BJ (cell line): ENCODE measurements around the gene MCM9. TPM values are rescaled to one million over a fixed set of nuclear protein-coding genes. Genes with fewer than 3 reads are reported as not detected.

ENCODE experiments used
- CTCF ChIA-PET: fragments of 350-600 bp; formaldehyde crosslinking; extraction: SDS; loops from one replicate; lab custom pipeline; 2021; ENCODE audit warnings: antibody characterized with exemption, inconsistent platforms; lab: Yijun Ruan, JAX
- POLR2A ChIA-PET: fragments of 300-600 bp; sonication (Branson Sonifier 250); formaldehyde crosslinking; extraction: SDS; loops from one replicate; lab custom pipeline; 2021; ENCODE audit warnings: antibody characterized with exemption; lab: Charles Lee
- DNase-seq: peaks from one replicate; pipeline ENCODE4 v3.0.0-alpha.2; 2011; ENCODE audit warnings: low read depth
- H3K27me3 ChIP-seq: 2 replicates; pipeline ENCODE4 v1.6.0; 2011; ENCODE audit warnings: low read length; ENCODE audit not compliant: control insufficient read depth, insufficient read depth
- H3K36me3 ChIP-seq: 2 replicates; pipeline ENCODE4 v1.5.1; 2011; ENCODE audit warnings: low read length; ENCODE audit not compliant: control insufficient read depth, insufficient read depth
- H3K4me3 ChIP-seq: 2 replicates; pipeline ENCODE4 v1.5.1; 2011; ENCODE audit warnings: low read depth, mild to moderate bottlenecking, control low read depth, low read length
- polyA plus RNA-seq: library from polyadenylated mRNA; depleted of rRNA; stranded (reverse); fragments of >200 nt; gene quantifications from 2 replicates; pipeline ENCODE4 v1.2.3, GENCODE V29; 2011
- TF ChIP-seq, protein P1 (sequence below): IDR thresholded peaks from 2 replicates; pipeline ENCODE4 v1.5.1; 2011; ENCODE audit warnings: low read depth, mild to moderate bottlenecking, control low read depth, inconsistent platforms, low read length, moderate library complexity; ENCODE audit not compliant: insufficient read depth

The MCM9 gene
- polyA plus RNA-seq, 1 experiment = 1.7 TPM

- H3K27me3 ChIP-seq = no peaks in the 10 kb centered on the region
- H3K4me3 ChIP-seq = no peak overlapping the region
- TF ChIP-seq, protein P1, sequence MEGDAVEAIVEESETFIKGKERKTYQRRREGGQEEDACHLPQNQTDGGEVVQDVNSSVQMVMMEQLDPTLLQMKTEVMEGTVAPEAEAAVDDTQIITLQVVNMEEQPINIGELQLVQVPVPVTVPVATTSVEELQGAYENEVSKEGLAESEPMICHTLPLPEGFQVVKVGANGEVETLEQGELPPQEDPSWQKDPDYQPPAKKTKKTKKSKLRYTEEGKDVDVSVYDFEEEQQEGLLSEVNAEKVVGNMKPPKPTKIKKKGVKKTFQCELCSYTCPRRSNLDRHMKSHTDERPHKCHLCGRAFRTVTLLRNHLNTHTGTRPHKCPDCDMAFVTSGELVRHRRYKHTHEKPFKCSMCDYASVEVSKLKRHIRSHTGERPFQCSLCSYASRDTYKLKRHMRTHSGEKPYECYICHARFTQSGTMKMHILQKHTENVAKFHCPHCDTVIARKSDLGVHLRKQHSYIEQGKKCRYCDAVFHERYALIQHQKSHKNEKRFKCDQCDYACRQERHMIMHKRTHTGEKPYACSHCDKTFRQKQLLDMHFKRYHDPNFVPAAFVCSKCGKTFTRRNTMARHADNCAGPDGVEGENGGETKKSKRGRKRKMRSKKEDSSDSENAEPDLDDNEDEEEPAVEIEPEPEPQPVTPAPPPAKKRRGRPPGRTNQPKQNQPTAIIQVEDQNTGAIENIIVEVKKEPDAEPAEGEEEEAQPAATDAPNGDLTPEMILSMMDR = no peak
- no peak for DNase-seq
- H3K36me3 ChIP-seq = peaks cover 5% of the 10 kb centered on the region; the same call in 1 of the 2 replicates
- CTCF ChIA-PET = no interaction called here
- POLR2A ChIA-PET = no interaction called here
These were observed 109.3 kb downstream of the MCM9 start for GRCh38 chr6:118825661-118826060.

DNA sequence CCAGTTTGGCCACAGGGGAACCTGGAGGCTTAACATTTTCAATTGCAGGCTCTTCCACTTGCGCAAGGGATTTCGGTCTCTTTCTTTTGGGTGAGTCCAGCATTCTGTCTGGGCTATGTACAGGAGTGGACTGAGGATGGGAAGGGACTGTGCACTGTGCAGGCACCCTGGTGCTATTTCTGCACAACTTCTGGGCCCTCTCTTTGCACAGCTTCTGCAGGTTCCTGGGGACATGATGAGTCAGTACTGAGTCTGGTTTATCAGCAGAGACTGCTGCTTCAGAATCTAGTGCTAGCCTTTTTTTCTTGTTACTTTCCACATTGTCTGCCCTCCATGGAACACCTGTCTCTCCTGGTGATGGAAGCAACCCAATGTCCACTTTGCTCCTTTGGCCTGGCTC, 119.5 kb downstream of the MCM9 start:
- DNase-seq = no peak
- H3K36me3 ChIP-seq = peaks cover 1% of the 10 kb centered on the region; the same call in 1 of the 2 replicates
- TF ChIP-seq, protein P1 = no peak
- POLR2A ChIA-PET = no interaction called here
- H3K27me3 ChIP-seq = no peaks in the 10 kb centered on the region
- CTCF ChIA-PET = interaction anchor here (1.1 to 1.5 kb wide), 2 partner anchors 11 to 15 kb away, joined by 3 to 4 read pairs; no protein-coding TSS in a partner anchor
- H3K4me3 ChIP-seq = no peak overlapping the region

GRCh38 chr6:118813775-118814174, 121.2 kb downstream of the MCM9 start:
- no peak for DNase-seq
- TF ChIP-seq, protein P1 = no peak
- ChIA-PET CTCF (interaction anchor here (1.5 kb wide), 1 partner anchor 13 kb away, joined by 8 read pairs; no protein-coding TSS in a partner anchor), POLR2A (no interaction called here)
- Histone ChIP-seq H3K36me3 (peaks cover 1% of the 10 kb centered on the region; the same call in 1 of the 2 replicates), H3K27me3 (no peaks in the 10 kb centered on the region), H3K4me3 (no peak overlapping the region)

- H3K27me3 ChIP-seq = no peaks in the 10 kb centered on the region
- DNase-seq = no peak
- ChIA-PET CTCF (interaction anchor here (1.5 kb wide), 1 partner anchor 13 kb away, joined by 8 read pairs; no protein-coding TSS in a partner anchor), POLR2A (no interaction called here)
- peaks cover 1% of the 10 kb centered on the region; the same call in 1 of the 2 replicates for H3K36me3 ChIP-seq
- H3K4me3 ChIP-seq = no peak overlapping the region
- TF ChIP-seq, protein P1 = no peak
These were observed 122.0 kb downstream of the MCM9 start for GRCh38 chr6:118812970-118813369.

DNA sequence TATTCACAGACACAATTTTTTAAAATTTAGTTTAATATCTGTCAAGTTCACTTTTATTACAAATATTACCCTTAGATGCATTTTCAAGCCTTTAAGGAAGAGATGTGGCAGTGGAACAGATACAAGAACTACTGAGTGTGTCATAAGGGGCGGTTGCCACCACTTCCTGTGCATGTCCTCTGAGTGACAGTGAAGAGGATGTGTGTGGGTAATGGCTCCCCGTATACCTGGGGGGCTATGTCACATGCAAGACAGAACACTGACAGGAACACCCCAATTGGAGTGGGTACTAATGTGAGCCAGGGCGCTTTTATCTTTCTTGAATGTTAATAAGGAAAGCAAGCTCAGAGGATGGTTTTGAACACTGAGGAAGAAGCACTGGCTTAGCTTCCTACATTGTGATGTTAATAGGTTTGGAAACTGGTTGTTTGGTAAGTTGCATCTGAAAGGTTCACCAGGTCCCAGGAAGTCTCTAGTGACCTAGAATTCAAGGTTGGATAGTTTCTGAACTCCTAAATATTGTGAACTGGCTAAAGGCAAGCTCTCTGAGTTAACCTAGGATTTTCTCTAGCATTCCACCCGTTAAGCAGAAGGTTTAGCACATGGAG, 124.4 kb downstream of the MCM9 start:
- ChIA-PET CTCF (interaction anchor here (0.6 to 1.4 kb wide), 2 partner anchors 8 to 55 kb away, joined by 3 to 4 read pairs; no protein-coding TSS in a partner anchor), POLR2A (no interaction called here)
- H3K4me3 ChIP-seq = no peak overlapping the region

More for the DNA sequence above, 124.4 kb downstream of the MCM9 start:
- no peak for DNase-seq
- Histone ChIP-seq H3K36me3 (peaks cover under 1% of the 10 kb centered on the region; the same call in 1 of the 2 replicates), H3K27me3 (no peaks in the 10 kb centered on the region)
- TF ChIP-seq, protein P1 = no peak
